Esophagus muscularis mucosa (tissue), 4 donors: ENCODE measurements around the gene CNOT9. TPM values are rescaled to one million over a fixed set of nuclear protein-coding genes. Genes with fewer than 3 reads are reported as not detected.

ENCODE experiments used
- DNase-seq: peaks from one replicate; pipeline ENCODE4 v3.0.0-alpha.2; 2017; ENCODE audit errors: extremely low spot score
- H3K27ac ChIP-seq, 4 donors: fragments of 200-600 bp; sonication (generic); replicated peaks in 1 of 4; 1 replicate in 3 of 4; 2 replicates in 1 of 4; pipeline ENCODE4 v1.5.1; 2016 to 2019; ENCODE audit warnings: mild to moderate bottlenecking in 1 of 4
- H3K27me3 ChIP-seq, 4 donors: fragments of 200-600 bp; sonication (generic); one replicate each; pipeline versions ENCODE4 v1.5.1 to v1.6.0; 2016 to 2019
- H3K36me3 ChIP-seq, 4 donors: fragments of 200-600 bp; sonication (generic); one replicate each; pipeline ENCODE4 v1.5.1; 2016 to 2019
- H3K4me1 ChIP-seq, 4 donors: fragments of 200-600 bp; sonication (generic); one replicate each; pipeline ENCODE4 v1.5.1; 2016 to 2019
- H3K4me3 ChIP-seq, 4 donors: fragments of 200-600 bp; sonication (generic); 1 replicate in 2 of 4; 2 replicates in 2 of 4; pipeline ENCODE4 v1.5.1; 2016 to 2019; ENCODE audit warnings: mild to moderate bottlenecking in 4 of 4, moderate library complexity in 1 of 4
- H3K9me3 ChIP-seq, 4 donors: fragments of 200-600 bp; sonication (generic); 1 replicate in 3 of 4; 2 replicates in 1 of 4; pipeline ENCODE4 v1.5.1; 2016 to 2019
- CTCF ChIP-seq, 3 experiments: fragments of 200-600 bp in 2 of 3; fragments of 450-650 bp in 1 of 3; sonication (generic) in 2 of 3; IDR thresholded peaks; one replicate each; pipeline ENCODE4 v1.5.1; 2017 to 2019; ENCODE audit warnings: antibody characterized with exemption in 3 of 3, mild to moderate bottlenecking in 2 of 3, moderate library complexity in 1 of 3
- EP300 ChIP-seq: sonication (generic); formaldehyde crosslinking; IDR thresholded peaks from one replicate; pipeline ENCODE4 v1.6.1; 2017; ENCODE audit warnings: antibody characterized with exemption
- POLR2A ChIP-seq: fragments of 450-650 bp; IDR thresholded peaks from one replicate; pipeline ENCODE4 v1.6.1; 2017; ENCODE audit warnings: antibody characterized with exemption, moderate library complexity, mild to moderate bottlenecking, low read depth
- POLR2AphosphoS5 ChIP-seq, 2 donors: sonication (generic); formaldehyde crosslinking; IDR thresholded peaks; one replicate each; pipeline ENCODE4 v1.6.1; 2017; ENCODE audit warnings: antibody characterized with exemption in 2 of 2
- WGBS: methylation state at CpG from one replicate; pipeline ENCODE4 v1.1.5; 2018; 5-methylcytosine and 5-hydroxymethylcytosine counted together
- intact Hi-C: fragments of 100-400 bp; cut with DNase I; formaldehyde crosslinking; loops from one replicate; pipeline ENCODE4 v1.15.1; 2023
- small RNA-seq, 3 donors: library from RNA; depleted of rRNA; stranded (forward); fragments of <200 nt; gene quantifications; one replicate each; pipeline ENCODE3, GENCODE V24; 2016
- total RNA-seq, 4 donors: library from RNA; depleted of rRNA; stranded (reverse); fragments of >200 nt; gene quantifications; one replicate each; pipeline versions ENCODE4 v1.1.0 to v1.2.1, GENCODE V29; 2016

The CNOT9 gene
- total RNA-seq, 4 donors from 2014 or later: 23.0 to 33.8 (median 28.8) TPM

DNA sequence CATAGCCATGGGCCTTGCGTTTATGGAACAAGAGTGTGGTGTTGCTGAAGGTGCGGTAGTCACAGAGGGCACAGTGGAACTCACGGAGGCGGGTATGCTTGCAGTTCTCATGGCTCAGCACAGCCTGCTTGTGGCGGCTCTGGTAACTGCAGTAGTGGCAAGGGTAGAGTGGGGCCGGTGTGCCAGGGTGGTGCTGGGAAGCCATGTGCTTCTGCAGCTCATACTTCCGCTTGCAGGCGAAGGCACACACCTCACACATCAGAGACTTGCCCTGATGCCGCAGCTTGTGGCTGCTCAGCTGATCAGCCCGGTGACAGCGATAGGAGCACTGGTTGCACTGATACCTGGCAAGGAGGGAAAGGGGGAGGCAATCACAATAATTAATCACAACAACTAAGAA, 76.1 kb downstream of the CNOT9 start:
- Histone ChIP-seq H3K27ac (no peak overlapping the region), H3K9me3 (no peaks in the 10 kb centered on the region), H3K4me3 (no peak overlapping the region), H3K36me3 (peaks cover 77 to 99% (median 94%) of the 10 kb centered on the region in 4 donors), H3K27me3 (no peaks in the 10 kb centered on the region), H3K4me1 (peaks cover 0 to 5% (median 0%) of the 10 kb centered on the region in 4 donors)
- no peak for DNase-seq
- no peak for TF ChIP-seq CTCF (IDR thresholded peaks at IDR 0.05)
- no peak for TF ChIP-seq POLR2A
- no peak for TF ChIP-seq EP300
- TF ChIP-seq POLR2AphosphoS5 (IDR thresholded peaks at IDR 0.05): no peak
- intact Hi-C loops: loop anchor here (5.0 kb wide), 2 partner anchors 62 to 77 kb away; partner anchors contain the start of genes CNOT9 and USP37
- WGBS: 69% methylated on average over 5 of the region's 11 CpGs

DNA sequence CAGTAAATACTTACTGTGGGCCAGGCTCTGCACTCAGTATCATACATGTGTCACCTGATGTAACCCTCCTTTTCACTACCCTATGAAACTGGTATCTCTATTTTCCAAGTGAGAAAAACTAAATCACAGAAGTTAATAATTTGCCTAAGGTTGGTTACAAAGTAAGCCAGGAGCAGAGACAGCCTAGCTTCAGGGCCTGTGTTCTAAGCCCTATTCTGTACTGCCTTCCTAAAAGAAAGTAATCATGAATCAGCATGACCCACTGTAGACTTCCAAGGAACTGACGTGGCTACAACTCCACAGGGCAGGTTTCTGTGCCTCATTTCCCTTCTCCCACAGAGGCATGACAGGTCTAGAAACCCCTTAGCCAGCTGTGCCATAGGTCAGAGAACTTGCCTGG, 76.5 kb downstream of the CNOT9 start:
- no peak for DNase-seq
- no peak overlapping the region for H3K4me3 ChIP-seq
- TF ChIP-seq POLR2A (no peak), POLR2AphosphoS5 (IDR thresholded peaks at IDR 0.05) (no peak), EP300 (no peak), CTCF (IDR thresholded peaks at IDR 0.05) (no peak)
- no peaks in the 10 kb centered on the region for H3K27me3 ChIP-seq
- WGBS: 83% methylated on average over 1 of the region's 1 CpG
- peaks cover 0 to 5% (median 0%) of the 10 kb centered on the region in 4 donors for H3K4me1 ChIP-seq
- H3K36me3 ChIP-seq: peaks cover 79 to 100% (median 95%) of the 10 kb centered on the region in 4 donors
- intact Hi-C loops: loop anchor here (5.0 kb wide), 2 partner anchors 63 to 78 kb away; partner anchors contain the start of genes CNOT9 and USP37
- H3K27ac ChIP-seq: no peak overlapping the region
- H3K9me3 ChIP-seq: no peaks in the 10 kb centered on the region

Small RNAs within 50 kb of the gene (small RNA-seq; reads per million reads assigned to genes)
- gene RNU6-136P: 0 reads per million in 3 donors

Other genes starting within 250 kb of the CNOT9 start
- not detected for gene CATIP, start 212.0 kb upstream of the CNOT9 start, total RNA-seq
- 10 to 100 TPM in 2 of 4 donors, 1 to 10 TPM in 2; 5.6 to 38.1 (median 20.7) TPM for gene SLC11A1, start 186.6 kb upstream of the CNOT9 start, total RNA-seq
- 100 to 1,000 TPM; 121 to 176 (median 137) TPM for gene CTDSP1, start 169.0 kb upstream of the CNOT9 start, total RNA-seq
- under 1 TPM in 1 of 4 donors, not detected in 3; 0.86 TPM for gene VIL1, start 149.7 kb upstream of the CNOT9 start, total RNA-seq
- gene USP37, start 488 bp upstream of the CNOT9 start, total RNA-seq: 10 to 100 TPM in 1 of 4 donors, 1 to 10 TPM in 3; 6.7 to 15.0 (median 8.5) TPM
- gene PLCD4, start 39.1 kb downstream of the CNOT9 start, total RNA-seq: 1 to 10 TPM; 2.6 to 5.8 (median 4.8) TPM
- gene ZNF142, start 90.8 kb downstream of the CNOT9 start, total RNA-seq: 10 to 100 TPM; 17.4 to 33.6 (median 26.3) TPM
- 10 to 100 TPM; 21.3 to 27.3 (median 25.6) TPM for gene BCS1L, start 90.8 kb downstream of the CNOT9 start, total RNA-seq
- 10 to 100 TPM; 16.6 to 27.5 (median 21.1) TPM for gene RNF25, start 103.2 kb downstream of the CNOT9 start, total RNA-seq
- gene STK36, start 103.2 kb downstream of the CNOT9 start, total RNA-seq: 10 to 100 TPM; 12.1 to 19.1 (median 14.8) TPM
- 10 to 100 TPM in 2 of 4 donors, 1 to 10 TPM in 2; 5.8 to 11.3 (median 8.3) TPM for gene TTLL4, start 142.0 kb downstream of the CNOT9 start, total RNA-seq
- gene CYP27A1, start 213.3 kb downstream of the CNOT9 start, total RNA-seq: 10 to 100 TPM; 20.7 to 26.3 (median 23.6) TPM